GM19463 (cell line): ENCODE measurements around the gene MARCOL.

Experiments
- ATAC-seq: cut with Tn5 transposase; IDR thresholded peaks from one replicate; pipeline ENCODE4 v1.9.1; 2021; ENCODE audit warnings: mild to moderate bottlenecking, moderate library complexity; ENCODE audit not compliant: unreplicated experiment

MARCOL gene

DNA sequence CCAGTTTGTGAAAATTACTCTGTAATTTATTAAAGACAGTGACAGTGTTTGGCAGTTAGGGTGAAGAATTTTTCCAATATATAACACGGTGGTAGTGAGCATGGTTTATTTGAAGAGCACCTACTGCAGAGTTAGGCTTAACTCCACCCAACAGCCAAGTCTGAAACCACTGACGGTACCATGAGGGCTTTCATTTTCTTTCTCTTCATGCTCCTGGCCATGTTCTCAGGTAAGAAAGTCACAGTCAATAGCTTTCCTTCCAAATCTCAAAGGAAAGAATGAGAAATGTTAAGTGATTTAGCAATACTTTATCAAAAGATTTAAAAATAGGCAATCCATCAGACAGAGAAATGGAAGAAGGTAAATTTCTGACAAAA lies at the start of gene MARCOL:
MARCOL (plus strand) TSS at position 108 of the 377 bp plus-strand sequence; CDS start at position 181, 73 bp downstream.
- ATAC-seq: no peak

- ATAC-seq: no peak
Measured at GRCh38 chr5:148191010-148191409, 47.3 kb upstream of the MARCOL start.

DNA sequence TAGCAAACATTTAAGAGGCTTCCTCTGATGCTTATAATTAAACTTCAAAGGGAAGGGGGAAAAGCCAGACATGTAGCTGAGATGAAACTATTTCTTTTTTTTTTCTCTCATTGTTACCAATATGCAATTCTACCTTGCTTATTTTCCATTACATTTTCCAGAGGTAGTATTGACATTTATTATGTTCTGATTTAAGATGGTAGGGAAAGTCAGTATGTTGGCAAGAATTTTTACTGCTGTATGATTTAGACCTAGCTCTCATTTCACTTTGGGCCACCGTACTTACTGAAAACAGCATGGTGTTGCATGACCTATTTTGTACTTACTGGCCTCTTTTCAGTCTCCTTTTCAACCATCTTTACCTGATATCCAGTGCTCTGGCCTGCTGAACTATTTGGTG lies 45.1 kb upstream of the MARCOL start:
- no peak for ATAC-seq

GRCh38 chr5:148201151-148201550 lies 37.2 kb upstream of the MARCOL start:
- no peak for ATAC-seq

DNA sequence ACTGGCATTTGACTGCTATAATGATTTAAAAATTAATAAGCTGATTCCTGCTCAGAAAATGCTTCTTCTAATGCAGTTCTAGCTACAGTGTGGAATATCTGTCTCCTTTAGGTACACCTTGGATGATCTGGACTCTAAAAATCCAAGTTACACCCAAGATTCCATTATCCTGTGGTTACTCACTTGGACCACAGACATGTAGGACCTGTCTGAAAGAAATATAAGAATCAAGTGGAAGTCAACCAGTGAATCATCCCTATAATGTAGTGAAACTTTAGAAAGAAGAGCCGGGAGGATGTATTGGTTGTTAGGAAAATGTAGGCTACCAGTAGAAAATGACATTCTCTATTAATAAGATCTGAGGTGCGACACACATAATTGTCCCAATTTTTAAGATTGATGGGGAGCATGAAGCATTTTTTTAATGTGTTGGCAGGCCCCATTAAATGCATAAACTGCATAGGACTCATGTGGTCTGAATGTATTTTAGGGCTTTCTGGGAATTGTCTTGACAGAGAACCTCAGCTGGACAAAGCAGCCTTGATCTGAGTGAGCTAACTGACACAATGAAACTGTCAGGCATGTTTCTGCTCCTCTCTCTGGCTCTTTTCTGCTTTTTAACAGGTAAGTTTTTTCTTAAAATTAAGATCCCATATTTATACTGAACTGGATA lies 35.7 kb upstream of the MARCOL start, which contains the start of gene SPINK6:
SPINK6 (plus strand) TSS at position 512 of the 673 bp plus-strand sequence; CDS start at position 567, 55 bp downstream.
- ATAC-seq: no peak

- no peak for ATAC-seq
Measured at GRCh38 chr5:148205044-148205806, 33.1 kb upstream of the MARCOL start.

GRCh38 chr5:148205865-148206264 lies 32.5 kb upstream of the MARCOL start:
- no peak for ATAC-seq

DNA sequence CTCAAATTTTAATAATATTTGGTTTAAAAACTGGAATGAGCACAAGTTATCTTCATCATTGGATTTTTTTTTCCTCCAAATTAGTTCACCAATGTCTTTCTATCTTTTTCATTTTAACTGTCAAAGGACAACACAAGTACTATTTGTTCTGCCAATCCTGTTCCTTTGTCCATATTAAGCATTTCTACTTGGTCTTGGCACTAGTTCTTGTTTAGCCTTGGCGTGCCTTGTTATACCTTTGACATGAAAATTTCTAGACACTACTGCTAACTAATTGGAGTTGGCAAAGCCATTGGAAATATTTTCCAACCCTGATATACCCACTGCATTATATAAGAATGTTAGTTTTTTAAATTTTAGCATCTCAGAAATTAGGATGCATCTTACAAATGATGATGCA lies 31.7 kb upstream of the MARCOL start:
- no peak for ATAC-seq

- ATAC-seq: no peak
Measured at GRCh38 chr5:148208226-148208625, 30.1 kb upstream of the MARCOL start.

- ATAC-seq: no peak
Measured at GRCh38 chr5:148209151-148209770, 29.1 kb upstream of the MARCOL start.

DNA sequence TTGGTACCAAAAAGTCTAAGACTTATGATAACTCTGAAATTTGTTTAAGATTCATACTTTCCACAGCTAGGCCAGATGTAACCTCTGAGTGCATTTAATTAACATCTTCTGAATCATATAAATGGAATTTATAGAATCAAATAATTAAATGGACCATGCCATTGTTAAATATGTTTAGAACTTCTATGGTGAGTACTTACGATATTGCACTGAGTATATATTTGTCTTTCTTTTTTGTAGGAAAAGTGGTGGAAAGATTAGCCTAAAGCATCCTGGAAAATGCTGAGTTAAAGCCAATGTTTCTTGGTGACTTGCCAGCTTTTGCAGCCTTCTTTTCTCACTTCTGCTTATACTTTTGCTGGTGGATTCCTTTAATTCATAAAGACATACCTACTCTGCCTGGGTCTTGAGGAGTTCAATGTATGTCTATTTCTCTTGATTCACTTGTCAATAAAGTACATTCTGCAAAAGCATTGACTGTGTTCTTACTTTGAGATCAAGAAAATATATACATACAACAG lies 23.6 kb upstream of the MARCOL start:
- no peak for ATAC-seq

DNA sequence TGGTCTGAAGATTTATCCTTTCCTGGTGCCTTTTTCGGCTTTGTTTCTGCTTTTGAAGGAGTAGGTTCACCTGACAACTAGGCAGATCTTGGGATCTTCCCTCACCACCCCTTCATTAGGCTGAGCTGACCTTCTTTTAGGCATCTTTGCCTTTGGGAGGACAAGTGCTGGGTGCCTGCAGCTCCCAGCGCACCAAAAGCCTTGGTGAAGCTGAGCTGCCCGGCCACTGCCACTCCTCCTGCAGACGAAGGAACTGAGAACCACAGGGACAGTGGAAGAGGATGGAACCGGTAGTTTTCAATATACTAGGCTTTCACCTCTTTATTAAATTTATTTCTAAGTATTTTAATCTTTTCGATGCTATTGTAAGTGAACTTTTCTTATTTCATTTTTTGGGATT lies 16.8 kb upstream of the MARCOL start:
- ATAC-seq: no peak

GRCh38 chr5:148224117-148224742 lies 14.1 kb upstream of the MARCOL start:
- no peak for ATAC-seq

- ATAC-seq: no peak
Measured at GRCh38 chr5:148228392-148228984, 9.8 kb upstream of the MARCOL start.

GRCh38 chr5:148229840-148230239 lies 8.5 kb upstream of the MARCOL start:
- no peak for ATAC-seq

- ATAC-seq: no peak
Measured at GRCh38 chr5:148230240-148230639, 8.1 kb upstream of the MARCOL start.

- ATAC-seq: no peak
Measured at GRCh38 chr5:148237785-148238417, 424 bp upstream of the MARCOL start.

DNA sequence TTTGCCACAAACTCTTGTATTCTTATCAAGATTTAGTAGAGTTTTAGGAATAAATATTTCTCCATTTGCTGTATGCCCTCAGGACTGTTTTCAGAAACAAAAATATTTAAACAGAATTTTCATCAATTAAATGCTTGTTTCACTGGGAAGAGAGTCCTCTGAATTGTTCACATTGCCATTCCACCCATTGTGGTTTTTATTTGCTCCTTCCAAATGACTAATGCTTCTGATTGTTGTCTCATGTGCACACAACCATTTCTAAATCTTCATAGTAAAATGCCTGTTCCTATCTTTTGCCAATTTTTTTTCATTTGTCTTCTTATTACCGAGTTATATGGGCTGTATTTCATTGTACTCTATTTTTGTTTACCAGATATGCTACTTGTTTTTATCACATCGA lies 10.6 kb downstream of the MARCOL start:
- no peak for ATAC-seq

DNA sequence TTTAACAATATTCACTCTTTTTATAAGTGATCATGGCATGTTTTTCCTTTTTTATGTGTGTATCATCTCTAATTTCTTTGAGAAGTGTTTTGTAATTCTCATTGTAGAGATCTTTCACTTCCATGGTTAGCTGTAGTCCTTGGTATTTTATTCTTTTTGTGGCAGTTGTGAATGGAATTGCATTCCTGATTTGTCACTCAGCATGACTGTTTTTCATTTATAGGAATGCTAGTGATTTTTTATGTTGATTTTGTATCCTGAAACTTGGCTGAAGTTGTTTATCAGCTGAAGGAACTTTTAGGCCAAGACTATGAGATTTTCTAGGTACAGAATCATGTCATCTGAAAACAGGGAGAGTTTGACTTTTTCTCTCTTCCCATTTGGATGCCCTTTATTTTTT lies 17.1 kb downstream of the MARCOL start:
- no peak for ATAC-seq

GRCh38 chr5:148259288-148259687 lies 21.0 kb downstream of the MARCOL start:
- no peak for ATAC-seq
